Type B pancreatic cell (in vitro differentiated cells): ENCODE measurements around the gene TNFRSF12A. TPM values are rescaled to one million over a fixed set of nuclear protein-coding genes. Genes with fewer than 3 reads are reported as not detected.

Experiments
- DNase-seq: peaks from one replicate; pipeline ENCODE4 v3.0.0; 2021; ENCODE audit warnings: mixed read lengths; ENCODE audit not compliant: unreplicated experiment; ENCODE audit errors: extremely low spot score
- H3K27ac Mint-ChIP-seq: 2 replicates; pipeline ENCODE4 v1.8.0; 2021; ENCODE audit warnings: mild to moderate bottlenecking, mixed read lengths
- H3K27me3 Mint-ChIP-seq: 2 replicates; pipeline ENCODE4 v1.8.0; 2021; ENCODE audit warnings: mixed read lengths
- H3K36me3 Mint-ChIP-seq: 2 replicates; pipeline ENCODE4 v1.8.0; 2021; ENCODE audit warnings: mixed read lengths
- H3K4me1 Mint-ChIP-seq: one replicate; pipeline ENCODE4 v1.8.0; 2021; ENCODE audit warnings: mixed read lengths; ENCODE audit not compliant: unreplicated experiment
- H3K4me3 Mint-ChIP-seq: 2 replicates; pipeline ENCODE4 v1.8.0; 2021; ENCODE audit warnings: mild to moderate bottlenecking, mixed read lengths
- H3K9me3 Mint-ChIP-seq: 2 replicates; pipeline ENCODE4 v1.8.0; 2021; ENCODE audit warnings: mixed read lengths
- CTCF ChIP-seq: fragments of 200-600 bp; sonication (generic); conservative IDR thresholded peaks from 2 replicates; pipeline ENCODE4 v1.5.0; 2021; ENCODE audit warnings: antibody characterized with exemption, mild to moderate bottlenecking
- long read RNA-seq: library from polyadenylated mRNA; unstranded; transcript quantifications from one replicate; pipeline ENCODE4 v2.0.0, GENCODE V29; 2020
- total RNA-seq: library from RNA; stranded (reverse); gene quantifications from 2 replicates; pipeline ENCODE4 v1.2.1, GENCODE V29; 2021; ENCODE audit warnings: low replicate concordance

TNFRSF12A gene, protein sequence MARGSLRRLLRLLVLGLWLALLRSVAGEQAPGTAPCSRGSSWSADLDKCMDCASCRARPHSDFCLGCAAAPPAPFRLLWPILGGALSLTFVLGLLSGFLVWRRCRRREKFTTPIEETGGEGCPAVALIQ
- total RNA-seq = 24.0 and 55.5 TPM in 2 replicates
- long read RNA-seq, transcript TNFRSF12A-201 (4 exons, 1,033 nt) = major isoform, 7 of 10 reads
- long read RNA-seq, partial matches to known transcripts = 0 of 10 reads
- long read RNA-seq, other reads (novel, unspliced or antisense) = 1 of 10 reads

DNA sequence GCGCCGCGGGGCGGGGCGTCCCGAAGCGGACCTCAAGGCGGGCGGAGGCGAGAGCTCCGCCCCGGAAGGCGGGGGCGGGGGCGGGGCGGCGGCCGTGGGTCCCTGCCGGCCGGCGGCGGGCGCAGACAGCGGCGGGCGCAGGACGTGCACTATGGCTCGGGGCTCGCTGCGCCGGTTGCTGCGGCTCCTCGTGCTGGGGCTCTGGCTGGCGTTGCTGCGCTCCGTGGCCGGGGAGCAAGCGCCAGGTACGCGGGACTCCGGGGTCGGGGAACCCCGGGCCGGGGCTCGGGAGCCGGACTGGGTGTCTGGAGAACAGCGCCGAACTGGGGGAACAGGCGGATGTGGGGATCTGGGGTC is at the start of gene TNFRSF12A:
TSS of gene TNFRSF12A (plus strand) at position 122 of the 357 bp plus-strand sequence. CDS start at position 152, 30 bp downstream.
- Mint-ChIP-seq H3K4me3 (peak within 1 kb of the TSS; percentile 94), H3K9me3 (no peaks in the 10 kb centered on the region), H3K36me3 (peaks cover 5% of the 10 kb centered on the region), H3K27me3 (peaks cover 26% of the 10 kb centered on the region), H3K27ac (peak within 1 kb of the TSS; percentile 98), H3K4me1 (peaks cover 36% of the 10 kb centered on the region)
- no peak for DNase-seq
- peak; percentile 30 for TF ChIP-seq CTCF

DNA sequence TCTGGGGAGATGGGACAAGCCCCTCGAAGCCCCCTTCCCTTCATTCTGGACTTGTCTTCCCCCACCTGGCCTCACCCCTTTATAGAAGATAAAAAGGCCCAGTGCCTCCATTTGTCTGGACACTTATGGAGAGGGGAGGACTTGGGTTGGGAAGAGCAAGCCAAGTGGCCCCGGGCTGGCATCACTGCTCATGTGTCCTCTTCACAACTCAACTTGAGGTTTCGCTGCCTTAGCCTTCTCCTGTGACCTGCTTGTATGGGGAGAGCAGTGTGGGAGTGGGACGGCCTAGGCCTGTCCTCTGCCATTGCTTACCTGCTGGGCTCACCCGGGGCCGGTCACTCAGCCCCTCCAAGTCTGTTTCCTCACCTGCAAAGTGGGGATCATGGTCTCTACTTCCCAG is 49.6 kb upstream of the TNFRSF12A start:
- peaks cover 4% of the 10 kb centered on the region for H3K27me3 Mint-ChIP-seq

DNA sequence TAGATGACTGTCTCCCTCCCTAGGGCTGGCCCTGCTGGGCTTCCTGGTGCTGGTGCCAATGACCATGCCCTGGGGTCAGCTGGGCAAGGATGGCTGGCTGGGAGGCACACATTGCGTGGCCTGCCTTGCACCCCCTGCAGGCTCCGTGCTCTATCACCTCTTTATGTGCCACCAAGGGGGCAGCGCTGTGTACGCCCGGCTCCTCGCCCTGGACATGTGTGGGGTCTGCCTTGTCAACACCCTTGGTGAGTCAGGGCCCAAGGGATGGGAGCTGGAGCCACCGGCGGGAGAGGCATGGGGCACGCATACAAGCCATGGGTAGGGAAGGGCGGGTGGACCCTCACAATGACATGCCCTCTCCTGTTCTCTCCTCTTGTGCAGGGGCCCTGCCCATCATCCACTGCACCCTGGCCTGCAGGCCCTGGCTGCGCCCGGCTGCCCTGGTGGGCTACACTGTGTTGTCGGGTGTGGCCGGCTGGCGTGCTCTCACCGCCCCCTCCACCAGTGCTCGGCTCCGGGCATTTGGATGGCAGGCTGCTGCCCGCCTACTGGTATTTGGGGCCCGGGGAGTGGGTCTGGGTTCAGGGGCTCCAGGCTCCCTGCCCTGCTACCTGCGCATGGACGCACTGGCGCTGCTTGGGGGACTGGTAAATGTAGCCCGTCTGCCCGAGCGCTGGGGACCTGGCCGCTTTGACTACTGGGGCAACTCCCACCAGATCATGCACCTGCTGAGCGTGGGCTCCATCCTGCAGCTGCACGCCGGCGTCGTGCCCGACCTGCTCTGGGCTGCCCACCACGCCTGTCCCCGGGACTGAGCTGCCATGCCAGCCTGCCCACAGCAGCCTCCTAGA is 48.8 kb upstream of the TNFRSF12A start:
- TF ChIP-seq CTCF = no peak
- Mint-ChIP-seq H3K4me1 (peaks cover 13% of the 10 kb centered on the region), H3K36me3 (peaks cover 3% of the 10 kb centered on the region), H3K27ac (no peak overlapping the region), H3K4me3 (peak overlapping the region; percentile 79), H3K9me3 (no peaks in the 10 kb centered on the region), H3K27me3 (peaks cover 4% of the 10 kb centered on the region)
- no peak for DNase-seq

More for the DNA sequence above, 49.6 kb upstream of the TNFRSF12A start:
- H3K36me3 Mint-ChIP-seq = peaks cover 3% of the 10 kb centered on the region
- peaks cover 13% of the 10 kb centered on the region for H3K4me1 Mint-ChIP-seq
- DNase-seq = no peak
- no peak for TF ChIP-seq CTCF
- no peaks in the 10 kb centered on the region for H3K9me3 Mint-ChIP-seq
- H3K27ac Mint-ChIP-seq = no peak overlapping the region
- H3K4me3 Mint-ChIP-seq = peak overlapping the region; percentile 79

DNA sequence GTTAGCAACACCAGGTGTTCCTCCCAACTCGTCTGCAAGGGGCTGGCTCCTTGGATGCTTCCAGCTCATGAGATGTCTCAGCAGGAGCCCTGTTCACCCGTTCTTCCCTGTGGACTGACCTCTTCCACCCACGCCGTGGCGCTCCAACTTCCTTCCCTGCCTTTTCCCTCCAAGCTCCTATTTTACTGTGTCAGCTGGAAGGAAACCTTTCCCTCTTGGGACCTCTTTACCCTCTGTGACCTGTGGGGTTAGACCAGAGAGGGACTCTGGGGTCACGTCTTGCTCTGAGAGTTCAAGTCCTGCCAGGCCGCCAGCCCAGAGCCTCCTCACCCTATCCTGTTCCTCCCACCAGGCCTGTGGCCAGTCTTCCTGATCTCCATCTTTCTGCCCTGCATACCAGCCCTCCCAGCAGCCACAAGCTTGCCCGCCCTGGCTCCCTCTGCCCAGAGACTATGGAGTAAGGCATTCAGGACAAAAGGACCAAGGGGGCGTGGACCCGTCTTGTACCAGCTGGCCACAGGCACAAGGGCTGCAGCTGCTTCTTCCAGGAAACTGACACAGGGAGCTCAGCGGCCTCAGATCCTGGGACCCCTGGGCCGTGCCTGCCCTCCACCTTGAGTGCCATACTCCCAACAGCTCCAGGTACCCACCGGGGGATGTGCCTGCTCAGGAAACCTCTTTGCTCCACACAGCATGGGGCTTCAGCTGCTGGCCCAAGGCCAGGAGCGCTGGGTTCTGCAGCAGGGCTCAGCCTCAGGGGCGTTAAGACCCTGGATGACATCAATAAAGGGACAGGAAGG is 48.0 kb upstream of the TNFRSF12A start:
- H3K27me3 Mint-ChIP-seq = peaks cover 4% of the 10 kb centered on the region
- TF ChIP-seq CTCF = no peak
- peak overlapping the region; percentile 68 for H3K4me3 Mint-ChIP-seq
- H3K9me3 Mint-ChIP-seq = no peaks in the 10 kb centered on the region
- DNase-seq = no peak
- H3K27ac Mint-ChIP-seq = peak overlapping the region; percentile 28
- H3K4me1 Mint-ChIP-seq = peaks cover 13% of the 10 kb centered on the region
- peaks cover 3% of the 10 kb centered on the region for H3K36me3 Mint-ChIP-seq

- Mint-ChIP-seq H3K9me3 (no peaks in the 10 kb centered on the region), H3K36me3 (peaks cover 3% of the 10 kb centered on the region), H3K27me3 (peaks cover 3% of the 10 kb centered on the region), H3K4me3 (no peak overlapping the region), H3K4me1 (peaks cover 12% of the 10 kb centered on the region), H3K27ac (no peak overlapping the region)
- TF ChIP-seq CTCF = no peak
- DNase-seq = no peak
Observed at GRCh38 chr16:2973093-2973492, 47.1 kb upstream of the TNFRSF12A start.
